Astrocyte (in vitro differentiated cells and primary cell): Measurements from ENCODE around the gene LRG1. TPM values are rescaled to one million over a fixed set of nuclear protein-coding genes. Genes with fewer than 3 reads are reported as not detected.

ENCODE experiments used
- DNase-seq: peaks from one replicate; pipeline ENCODE4 v3.0.0-alpha.2; 2010; ENCODE audit warnings: low read depth
- FAIRE-seq: peaks from 2 replicates; lab custom pipeline; 2011; peaks lifted over from hg19 to GRCh38; lab: Jason Lieb, UNC
- H2AFZ ChIP-seq: 2 replicates; pipeline ENCODE4 v1.6.0; 2012; ENCODE audit warnings: low read depth, low read length, inconsistent platforms
- H3K27ac ChIP-seq: 2 replicates; pipeline ENCODE4 v1.5.1; 2011; ENCODE audit warnings: low read depth, low read length, inconsistent platforms
- H3K27me3 ChIP-seq: 2 replicates; pipeline ENCODE4 v1.6.0; 2011; ENCODE audit warnings: low read length, inconsistent platforms; ENCODE audit not compliant: insufficient read depth
- H3K36me3 ChIP-seq: 2 replicates; pipeline ENCODE4 v1.5.1; 2011; ENCODE audit warnings: low read length, inconsistent platforms; ENCODE audit not compliant: insufficient read depth
- H3K4me1 ChIP-seq: 2 replicates; pipeline ENCODE4 v1.5.1; 2011; ENCODE audit warnings: low read length, inconsistent platforms; ENCODE audit not compliant: insufficient read depth
- H3K4me2 ChIP-seq: 2 replicates; pipeline ENCODE4 v1.6.0; 2012; ENCODE audit warnings: low read length, inconsistent platforms
- H3K4me3 ChIP-seq: 2 replicates; pipeline ENCODE4 v1.5.1; 2011; ENCODE audit warnings: low read depth, mild to moderate bottlenecking, low read length, inconsistent platforms; ENCODE audit not compliant: insufficient read depth
- H3K79me2 ChIP-seq: 2 replicates; pipeline ENCODE4 v1.6.0; 2012; ENCODE audit warnings: mild to moderate bottlenecking, low read length, inconsistent platforms; ENCODE audit not compliant: insufficient read depth
- H3K9ac ChIP-seq: 2 replicates; pipeline ENCODE4 v1.6.0; 2012; ENCODE audit warnings: mild to moderate bottlenecking, low read length, inconsistent platforms
- H3K9me3 ChIP-seq: 2 replicates; pipeline ENCODE4 v1.5.1; 2012; ENCODE audit warnings: low read depth, mild to moderate bottlenecking, low read length, inconsistent platforms; ENCODE audit not compliant: insufficient read depth
- H4K20me1 ChIP-seq: 2 replicates; pipeline ENCODE4 v1.6.0; 2012; ENCODE audit warnings: low read length, inconsistent platforms; ENCODE audit not compliant: insufficient read depth
- H3K27ac Mint-ChIP-seq: one replicate; pipeline ENCODE4 v1.8.0; 2021; ENCODE audit warnings: mild to moderate bottlenecking, mixed read lengths; ENCODE audit not compliant: unreplicated experiment
- H3K27me3 Mint-ChIP-seq: one replicate; pipeline ENCODE4 v1.8.0; 2021; ENCODE audit warnings: low read depth, mixed read lengths; ENCODE audit not compliant: unreplicated experiment
- H3K36me3 Mint-ChIP-seq: one replicate; pipeline ENCODE4 v1.8.0; 2021; ENCODE audit warnings: low read depth, mixed read lengths; ENCODE audit not compliant: unreplicated experiment
- H3K4me1 Mint-ChIP-seq: one replicate; pipeline ENCODE4 v1.8.0; 2021; ENCODE audit warnings: low read depth, mixed read lengths; ENCODE audit not compliant: unreplicated experiment
- H3K4me3 Mint-ChIP-seq: one replicate; pipeline ENCODE4 v1.8.0; 2021; ENCODE audit warnings: mild to moderate bottlenecking, moderate library complexity, mixed read lengths; ENCODE audit not compliant: unreplicated experiment
- H3K9me3 Mint-ChIP-seq: one replicate; pipeline ENCODE4 v1.8.0; 2021; ENCODE audit warnings: mild to moderate bottlenecking, mixed read lengths; ENCODE audit not compliant: unreplicated experiment
- EZH2 ChIP-seq: IDR thresholded peaks from 2 replicates; pipeline ENCODE4 v1.6.1; 2012; ENCODE audit warnings: mild to moderate bottlenecking, low read length, inconsistent platforms; ENCODE audit not compliant: insufficient read depth
- total RNA-seq: library from RNA; stranded (reverse); gene quantifications from 2 replicates; pipeline ENCODE4 v1.2.1, GENCODE V29; 2021
- TF ChIP-seq, protein P1 (sequence below): IDR thresholded peaks from 2 replicates; pipeline ENCODE4 v1.5.1; 2011; ENCODE audit warnings: low read depth, mild to moderate bottlenecking, inconsistent platforms, low read length, moderate library complexity; ENCODE audit not compliant: insufficient read depth

Gene LRG1
- total RNA-seq, 1 donor from 2014 or later = 0.14 TPM

DNA sequence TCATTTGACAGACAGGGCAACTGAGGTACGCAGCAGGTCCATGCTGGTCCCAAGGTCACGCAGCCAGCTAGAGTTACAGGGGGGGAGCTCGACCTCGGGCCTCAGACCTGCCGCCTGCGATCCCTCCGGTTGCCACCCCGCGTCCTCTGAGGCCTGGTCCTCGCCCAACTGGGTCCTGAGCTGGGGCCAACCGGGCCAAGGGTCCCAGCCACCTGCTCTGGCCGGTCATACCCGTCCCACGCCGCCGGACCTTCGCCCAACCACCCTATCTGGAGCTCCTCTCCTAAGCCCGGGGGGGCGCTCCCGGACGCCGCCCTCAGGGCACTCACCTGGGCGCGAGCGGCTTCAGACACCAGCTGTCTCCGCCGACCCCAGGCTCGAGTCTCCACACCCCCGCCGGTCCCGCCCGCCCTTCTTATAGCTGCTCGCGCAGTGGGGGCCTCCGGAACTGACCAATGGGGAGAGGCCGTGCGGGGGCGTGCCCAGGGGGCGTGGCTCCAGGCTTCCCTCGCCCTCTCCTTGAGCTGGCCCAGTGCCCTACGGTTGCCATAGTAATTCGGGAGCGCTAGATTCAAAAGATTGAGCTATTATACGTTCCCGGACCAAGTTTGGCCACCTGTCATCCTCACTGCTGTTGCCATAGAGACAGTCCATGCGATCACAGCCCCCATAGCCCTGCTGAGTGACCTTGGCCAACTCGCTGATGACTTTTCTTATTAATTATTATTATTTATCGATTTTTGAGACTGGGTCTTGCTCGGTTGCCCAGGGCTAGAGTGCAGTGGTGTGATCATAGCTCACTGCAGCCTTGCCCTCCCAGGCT is 4.8 kb downstream of the LRG1 start, which contains the start of gene PLIN5:
PLIN5 (minus strand) TSS at position 389 of the 823 bp plus-strand sequence. CDS start 1,150 bp downstream, outside the sequence.
- H3K79me2 ChIP-seq = no peaks in the 10 kb centered on the region
- no peaks in the 10 kb centered on the region for H3K4me1 Mint-ChIP-seq
- no peak within 1 kb of the TSS for H3K27ac Mint-ChIP-seq
- FAIRE-seq (no peak), DNase-seq (peak; percentile 6)
- no peaks in the 10 kb centered on the region for H3K36me3 ChIP-seq
- no peak within 1 kb of the TSS for H2AFZ ChIP-seq
- no peak within 1 kb of the TSS for H3K9ac ChIP-seq
- no peak within 1 kb of the TSS for H3K4me3 ChIP-seq
- H3K27me3 ChIP-seq = peaks cover 13% of the 10 kb centered on the region
- no peak within 1 kb of the TSS for H3K4me3 Mint-ChIP-seq
- no peaks in the 10 kb centered on the region for H3K9me3 Mint-ChIP-seq
- H3K9me3 ChIP-seq = peaks cover 3% of the 10 kb centered on the region
- H3K27ac ChIP-seq = no peak within 1 kb of the TSS
- TF ChIP-seq, protein P1, sequence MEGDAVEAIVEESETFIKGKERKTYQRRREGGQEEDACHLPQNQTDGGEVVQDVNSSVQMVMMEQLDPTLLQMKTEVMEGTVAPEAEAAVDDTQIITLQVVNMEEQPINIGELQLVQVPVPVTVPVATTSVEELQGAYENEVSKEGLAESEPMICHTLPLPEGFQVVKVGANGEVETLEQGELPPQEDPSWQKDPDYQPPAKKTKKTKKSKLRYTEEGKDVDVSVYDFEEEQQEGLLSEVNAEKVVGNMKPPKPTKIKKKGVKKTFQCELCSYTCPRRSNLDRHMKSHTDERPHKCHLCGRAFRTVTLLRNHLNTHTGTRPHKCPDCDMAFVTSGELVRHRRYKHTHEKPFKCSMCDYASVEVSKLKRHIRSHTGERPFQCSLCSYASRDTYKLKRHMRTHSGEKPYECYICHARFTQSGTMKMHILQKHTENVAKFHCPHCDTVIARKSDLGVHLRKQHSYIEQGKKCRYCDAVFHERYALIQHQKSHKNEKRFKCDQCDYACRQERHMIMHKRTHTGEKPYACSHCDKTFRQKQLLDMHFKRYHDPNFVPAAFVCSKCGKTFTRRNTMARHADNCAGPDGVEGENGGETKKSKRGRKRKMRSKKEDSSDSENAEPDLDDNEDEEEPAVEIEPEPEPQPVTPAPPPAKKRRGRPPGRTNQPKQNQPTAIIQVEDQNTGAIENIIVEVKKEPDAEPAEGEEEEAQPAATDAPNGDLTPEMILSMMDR = no peak
- TF ChIP-seq EZH2 = no peak
- peak within 1 kb of the TSS; percentile 60 for H3K4me2 ChIP-seq
- H3K36me3 Mint-ChIP-seq = no peaks in the 10 kb centered on the region
- H3K27me3 Mint-ChIP-seq = peaks cover 49% of the 10 kb centered on the region
- no peaks in the 10 kb centered on the region for H4K20me1 ChIP-seq
- H3K4me1 ChIP-seq = peaks cover 2% of the 10 kb centered on the region

DNA sequence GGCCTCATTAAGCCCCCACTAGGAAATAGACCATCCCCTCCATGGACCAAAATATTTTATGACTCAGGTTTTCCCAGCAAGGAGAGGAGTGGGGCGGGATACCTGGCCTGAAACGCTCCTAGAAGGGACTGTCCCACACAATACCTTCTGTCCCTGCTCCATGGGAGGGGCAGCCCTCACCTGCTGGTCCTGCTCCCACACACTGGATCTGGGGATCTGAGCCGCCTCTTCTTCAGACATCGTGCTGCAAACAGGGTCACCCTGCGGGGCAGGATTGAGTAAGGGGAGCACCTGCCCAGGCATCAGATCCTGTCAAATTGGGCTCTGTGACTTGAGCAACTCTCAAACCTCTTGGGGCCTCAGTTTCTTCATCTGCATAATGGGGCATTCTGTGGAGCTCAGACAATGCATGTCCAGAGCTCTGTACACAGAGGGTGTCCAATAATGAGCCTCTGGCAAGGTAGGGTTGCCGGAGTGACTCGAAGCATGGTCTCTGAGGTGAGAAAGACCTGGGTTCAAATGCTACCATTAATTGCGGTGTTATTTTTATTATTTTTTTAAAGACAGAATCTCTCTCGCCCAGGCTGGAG is 5.9 kb downstream of the LRG1 start:
- Histone ChIP-seq H4K20me1 (no peaks in the 10 kb centered on the region), H3K27me3 (peaks cover 5% of the 10 kb centered on the region), H3K4me1 (peaks cover 2% of the 10 kb centered on the region), H3K9me3 (no peaks in the 10 kb centered on the region), H3K36me3 (no peaks in the 10 kb centered on the region), H2AFZ (no peak overlapping the region), H3K79me2 (no peaks in the 10 kb centered on the region), H3K4me2 (no peak overlapping the region), H3K27ac (no peak overlapping the region), H3K9ac (no peak overlapping the region), H3K4me3 (no peak overlapping the region)
- no peaks in the 10 kb centered on the region for H3K9me3 Mint-ChIP-seq
- no peak overlapping the region for H3K4me3 Mint-ChIP-seq
- H3K4me1 Mint-ChIP-seq = no peaks in the 10 kb centered on the region
- TF ChIP-seq EZH2 = no peak
- TF ChIP-seq, protein P1 = no peak
- no peak overlapping the region for H3K27ac Mint-ChIP-seq
- no peak for FAIRE-seq
- DNase-seq = no peak
- no peaks in the 10 kb centered on the region for H3K36me3 Mint-ChIP-seq
- H3K27me3 Mint-ChIP-seq = peaks cover 42% of the 10 kb centered on the region

DNA sequence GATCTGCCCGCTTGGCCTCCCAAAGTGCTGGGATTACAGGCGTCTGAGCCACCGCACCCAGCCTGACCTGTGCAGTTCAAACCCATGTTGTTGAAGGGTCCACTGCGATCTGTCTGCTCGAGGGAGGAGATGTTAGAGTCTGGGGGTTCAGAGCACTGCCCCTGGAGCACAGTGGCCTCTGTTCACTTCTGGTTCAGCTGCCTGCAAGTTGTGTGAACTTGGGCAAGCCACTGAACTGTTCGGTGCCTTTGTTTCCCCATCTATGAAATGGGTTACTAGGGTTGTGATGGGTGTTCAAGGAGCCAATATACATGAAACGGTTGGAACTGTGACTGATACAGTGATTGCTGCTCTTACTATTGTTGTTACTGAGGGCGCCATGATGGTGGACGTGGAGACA is 6.5 kb downstream of the LRG1 start:
- H3K27me3 ChIP-seq = peaks cover 5% of the 10 kb centered on the region
- H4K20me1 ChIP-seq = no peaks in the 10 kb centered on the region
- H3K27ac Mint-ChIP-seq = no peak overlapping the region
- H3K4me2 ChIP-seq = no peak overlapping the region
- peaks cover 37% of the 10 kb centered on the region for H3K27me3 Mint-ChIP-seq
- TF ChIP-seq, protein P1 = no peak
- TF ChIP-seq EZH2 = no peak
- no peak overlapping the region for H3K9ac ChIP-seq
- H3K36me3 ChIP-seq = no peaks in the 10 kb centered on the region
- H3K4me1 ChIP-seq = peaks cover 2% of the 10 kb centered on the region
- H3K79me2 ChIP-seq = no peaks in the 10 kb centered on the region
- DNase-seq (no peak), FAIRE-seq (no peak)
- H3K4me3 ChIP-seq = no peak overlapping the region
- H3K9me3 ChIP-seq = no peaks in the 10 kb centered on the region
- peak overlapping the region; percentile 54 for H3K4me3 Mint-ChIP-seq
- H3K4me1 Mint-ChIP-seq = no peaks in the 10 kb centered on the region
- no peaks in the 10 kb centered on the region for H3K36me3 Mint-ChIP-seq
- no peak overlapping the region for H3K27ac ChIP-seq
- no peaks in the 10 kb centered on the region for H3K9me3 Mint-ChIP-seq
- no peak overlapping the region for H2AFZ ChIP-seq
